Endothelial cell (in vitro differentiated cells): ENCODE measurements around the gene ETV6. TPM values are rescaled to one million over a fixed set of nuclear protein-coding genes. Genes with fewer than 3 reads are reported as not detected.

Experiments used
- DNase-seq: peaks from one replicate; pipeline ENCODE4 v3.0.0; 2021; ENCODE audit warnings: low spot score
- H3K27ac Mint-ChIP-seq: one replicate; pipeline ENCODE4 v1.8.0; 2021; ENCODE audit warnings: mixed read lengths, inconsistent platforms; ENCODE audit not compliant: unreplicated experiment
- H3K27me3 Mint-ChIP-seq: one replicate; pipeline ENCODE4 v1.8.0; 2021; ENCODE audit warnings: mild to moderate bottlenecking, moderate library complexity, mixed read lengths, inconsistent platforms; ENCODE audit not compliant: unreplicated experiment
- H3K36me3 Mint-ChIP-seq: one replicate; pipeline ENCODE4 v1.8.0; 2021; ENCODE audit warnings: mild to moderate bottlenecking, low read depth, mixed read lengths, inconsistent platforms; ENCODE audit not compliant: unreplicated experiment
- H3K4me1 Mint-ChIP-seq: one replicate; pipeline ENCODE4 v1.8.0; 2021; ENCODE audit warnings: mild to moderate bottlenecking, mixed read lengths, inconsistent platforms; ENCODE audit not compliant: unreplicated experiment
- H3K4me3 Mint-ChIP-seq: one replicate; pipeline ENCODE4 v1.8.0; 2021; ENCODE audit warnings: mild to moderate bottlenecking, mixed read lengths, inconsistent platforms; ENCODE audit not compliant: unreplicated experiment
- H3K9me3 Mint-ChIP-seq: one replicate; pipeline ENCODE4 v1.8.0; 2021; ENCODE audit warnings: mixed read lengths, inconsistent platforms; ENCODE audit not compliant: unreplicated experiment
- CTCF ChIP-seq: fragments of 200-600 bp; sonication (generic); IDR thresholded peaks from one replicate; pipeline ENCODE4 v1.5.0; 2021; ENCODE audit warnings: antibody characterized with exemption; ENCODE audit not compliant: unreplicated experiment
- total RNA-seq: library from RNA; stranded (reverse); fragmentation: NEBNext Ultra II Directional; extraction: Animal tissue kit (Norgen Biotek cat#: 25700); gene quantifications from one replicate; pipeline ENCODE4 v1.2.1, GENCODE V29; 2021; ENCODE audit not compliant: unreplicated experiment

Gene ETV6
- total RNA-seq, 1 donor from 2014 or later: 98.7 TPM

- H3K36me3 Mint-ChIP-seq: peaks cover 36% of the 10 kb centered on the region
- H3K4me1 Mint-ChIP-seq: peaks cover 92% of the 10 kb centered on the region
- no peak for DNase-seq
- H3K27me3 Mint-ChIP-seq: peaks cover 7% of the 10 kb centered on the region
- peak overlapping the region; percentile 80 for H3K4me3 Mint-ChIP-seq
- H3K9me3 Mint-ChIP-seq: no peaks in the 10 kb centered on the region
- H3K27ac Mint-ChIP-seq: peak overlapping the region; percentile 93
- TF ChIP-seq CTCF: no peak
Measured at GRCh38 chr12:11765421-11765816, 115.9 kb downstream of the ETV6 start.

GRCh38 chr12:11765817-11766794, 116.6 kb downstream of the ETV6 start:
- no peak for TF ChIP-seq CTCF
- Mint-ChIP-seq H3K27ac (peak overlapping the region; percentile 93), H3K9me3 (no peaks in the 10 kb centered on the region), H3K36me3 (peaks cover 39% of the 10 kb centered on the region), H3K4me3 (peak overlapping the region; percentile 3), H3K27me3 (peaks cover 7% of the 10 kb centered on the region), H3K4me1 (peaks cover 87% of the 10 kb centered on the region)
- DNase-seq: peak; percentile 39

GRCh38 chr12:11767029-11767724, 117.7 kb downstream of the ETV6 start:
- TF ChIP-seq CTCF: no peak
- no peak for DNase-seq
- H3K4me3 Mint-ChIP-seq: no peak overlapping the region
- H3K27ac Mint-ChIP-seq: peak overlapping the region; percentile 93
- H3K9me3 Mint-ChIP-seq: no peaks in the 10 kb centered on the region
- peaks cover 45% of the 10 kb centered on the region for H3K36me3 Mint-ChIP-seq
- H3K4me1 Mint-ChIP-seq: peaks cover 76% of the 10 kb centered on the region
- H3K27me3 Mint-ChIP-seq: peaks cover 7% of the 10 kb centered on the region

- Mint-ChIP-seq H3K36me3 (peaks cover 50% of the 10 kb centered on the region), H3K27ac (peak overlapping the region; percentile 93)
Measured at GRCh38 chr12:11767798-11768197, 118.3 kb downstream of the ETV6 start.

More at GRCh38 chr12:11767798-11768197, 118.3 kb downstream of the ETV6 start:
- Mint-ChIP-seq H3K4me3 (no peak overlapping the region), H3K9me3 (no peaks in the 10 kb centered on the region), H3K4me1 (peaks cover 70% of the 10 kb centered on the region), H3K27me3 (peaks cover 7% of the 10 kb centered on the region)
- TF ChIP-seq CTCF: no peak
- DNase-seq: no peak
